ENCODE results near the gene TTC34.

The TTC34 gene

GRCh38 chr1:2801535-2802291, at the start of gene TTC34:
Gene TTC34, minus strand, starts transcription at chr1:2801693. Its CDS starts 866 bp downstream, at chr1:2800827.
- DNase-seq: peak; percentile 12 to 24

- DNase-seq: no peak
Observed at GRCh38 chr1:2850502-2850901, 49.0 kb upstream of the TTC34 start.

GRCh38 chr1:2848006-2848670, 46.6 kb upstream of the TTC34 start:
- peak; percentile 12 to 15 for DNase-seq

- DNase-seq: no peak
Observed at GRCh38 chr1:2847086-2847985, 45.8 kb upstream of the TTC34 start.

- no peak for DNase-seq
Observed at GRCh38 chr1:2845869-2846268, 44.4 kb upstream of the TTC34 start.

GRCh38 chr1:2840036-2840809, 38.7 kb upstream of the TTC34 start:
- peak; percentile 47 to 49 for DNase-seq

- no peak for DNase-seq
Observed at GRCh38 chr1:2837823-2838222, 36.3 kb upstream of the TTC34 start.

- DNase-seq: no peak
Observed at GRCh38 chr1:2837316-2837715, 35.8 kb upstream of the TTC34 start.

- DNase-seq: no peak
Observed at GRCh38 chr1:2836333-2836970, 35.0 kb upstream of the TTC34 start.

GRCh38 chr1:2835650-2836159, 34.2 kb upstream of the TTC34 start:
- no peak for DNase-seq

GRCh38 chr1:2834741-2835564, 33.5 kb upstream of the TTC34 start:
- no peak for DNase-seq

GRCh38 chr1:2834146-2834475, 32.6 kb upstream of the TTC34 start:
- DNase-seq: no peak

GRCh38 chr1:2833454-2834145, 32.1 kb upstream of the TTC34 start:
- no peak for DNase-seq

GRCh38 chr1:2832506-2833453, 31.3 kb upstream of the TTC34 start:
- DNase-seq: no peak

GRCh38 chr1:2831596-2832212, 30.2 kb upstream of the TTC34 start:
- DNase-seq: no peak

GRCh38 chr1:2830761-2831425, 29.4 kb upstream of the TTC34 start:
- no peak for DNase-seq

GRCh38 chr1:2829846-2830615, 28.5 kb upstream of the TTC34 start:
- DNase-seq: no peak
